ENCODE data around the gene MDH2. TPM values are rescaled to one million over a fixed set of nuclear protein-coding genes. Genes with fewer than 3 reads are reported as not detected.

The MDH2 gene
- total and polyA plus RNA-seq, 2 of the 4 experiments (the other 2 are of a cell fraction): 55.4 to 206 TPM

DNA sequence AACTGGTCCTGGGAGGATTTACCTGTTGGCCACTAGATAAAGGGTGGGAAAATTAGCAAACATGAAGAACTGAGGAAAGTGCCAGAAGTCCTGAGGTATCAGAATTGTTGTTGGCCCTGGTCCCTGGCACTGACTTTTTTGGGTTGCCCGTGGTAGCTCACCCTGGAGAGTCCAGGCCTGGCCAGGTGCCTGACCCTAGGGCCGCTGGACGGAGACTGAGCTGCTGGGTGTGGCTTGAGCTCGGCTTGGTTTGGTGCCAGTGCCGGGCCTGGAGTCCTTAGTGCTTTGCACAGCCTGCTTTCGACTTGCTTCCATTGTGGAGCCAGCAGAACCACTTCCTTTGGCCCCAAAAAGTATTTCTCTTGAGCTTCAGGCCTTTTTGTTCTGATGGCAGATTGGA lies 12.9 kb downstream of the MDH2 start:
- Histone ChIP-seq H3K14ac (replicated peaks; ENCODE audit: low read depth, low read length) (no peak overlapping the region), H3K9ac (ENCODE audit: low read depth, low read length) (no peak overlapping the region), H2BK20ac (ENCODE audit: low read depth, low read length) (no peak overlapping the region), H3K56ac (ENCODE audit: extremely low read depth, insufficient read depth, low read length) (no peak overlapping the region), H3K4ac (ENCODE audit: low read depth, low read length) (no peak overlapping the region), H4K5ac (ENCODE audit: low read depth, low read length) (no peak overlapping the region), H4K8ac (ENCODE audit: low read depth in 2 of 2, low read length in 2 of 2) (no peak overlapping the region), H2BK120ac (ENCODE audit: low read depth, low read length) (no peak overlapping the region), H2BK5ac (ENCODE audit: low read depth, low read length, poor library complexity, severe bottlenecking) (no peak overlapping the region), H4K91ac (ENCODE audit: insufficient read depth, low read depth, low read length) (no peak overlapping the region), H3K79me1 (ENCODE audit: low read depth in 1 of 2, low read length in 2 of 2) (peaks cover 25 to 60% of the 10 kb centered on the region in 2 experiments), H3K36me3 (ENCODE audit: control insufficient read depth, insufficient read depth, low read length) (peaks cover 84% of the 10 kb centered on the region), H3K23ac (ENCODE audit: low read depth, low read length) (no peak overlapping the region), H2AFZ (replicated peaks; ENCODE audit: low read length, poor library complexity) (no peak overlapping the region), H3K27me3 (ENCODE audit: control insufficient read depth, insufficient read depth, low read length) (no peaks in the 10 kb centered on the region), H2AK5ac (ENCODE audit: low read depth, low read length) (no peak overlapping the region), H4K20me1 (ENCODE audit: insufficient read depth, low read length) (peaks cover 24% of the 10 kb centered on the region), H3K4me2 (ENCODE audit: low read depth, low read length) (no peak overlapping the region), H3K18ac (ENCODE audit: low read depth, low read length) (no peak overlapping the region), H3K27ac (ENCODE audit: insufficient read depth, low read length) (no peak overlapping the region), H3K4me1 (ENCODE audit: control insufficient read depth, insufficient read depth, low read length) (no peaks in the 10 kb centered on the region), H3K9me1 (ENCODE audit: insufficient read depth, low read length) (peaks cover 5% of the 10 kb centered on the region; the same call in 1 of the 2 replicates), H3K4me3 (ENCODE audit: insufficient read depth, low read depth, low read length) (no peak overlapping the region), H2BK15ac (ENCODE audit: low read depth, low read length) (no peak overlapping the region), H2AK9ac (replicated peaks; ENCODE audit: low read depth, low read length, poor library complexity) (peak overlapping the region; percentile 21), H3K9me3 (ENCODE audit: control insufficient read depth, insufficient read depth, low read length) (no peaks in the 10 kb centered on the region)
- TF ChIP-seq MAFK (IDR thresholded peaks at IDR 0.05; ENCODE audit: low read depth, low read length): no peak
- TF ChIP-seq MAZ (IDR thresholded peaks at IDR 0.05; ENCODE audit: borderline replicate concordance, low read depth, low read length): no peak
- no peak for TF ChIP-seq NFE2L2 (IDR thresholded peaks at IDR 0.05; ENCODE audit: low read depth, low read length)
- TF ChIP-seq, protein P1, sequence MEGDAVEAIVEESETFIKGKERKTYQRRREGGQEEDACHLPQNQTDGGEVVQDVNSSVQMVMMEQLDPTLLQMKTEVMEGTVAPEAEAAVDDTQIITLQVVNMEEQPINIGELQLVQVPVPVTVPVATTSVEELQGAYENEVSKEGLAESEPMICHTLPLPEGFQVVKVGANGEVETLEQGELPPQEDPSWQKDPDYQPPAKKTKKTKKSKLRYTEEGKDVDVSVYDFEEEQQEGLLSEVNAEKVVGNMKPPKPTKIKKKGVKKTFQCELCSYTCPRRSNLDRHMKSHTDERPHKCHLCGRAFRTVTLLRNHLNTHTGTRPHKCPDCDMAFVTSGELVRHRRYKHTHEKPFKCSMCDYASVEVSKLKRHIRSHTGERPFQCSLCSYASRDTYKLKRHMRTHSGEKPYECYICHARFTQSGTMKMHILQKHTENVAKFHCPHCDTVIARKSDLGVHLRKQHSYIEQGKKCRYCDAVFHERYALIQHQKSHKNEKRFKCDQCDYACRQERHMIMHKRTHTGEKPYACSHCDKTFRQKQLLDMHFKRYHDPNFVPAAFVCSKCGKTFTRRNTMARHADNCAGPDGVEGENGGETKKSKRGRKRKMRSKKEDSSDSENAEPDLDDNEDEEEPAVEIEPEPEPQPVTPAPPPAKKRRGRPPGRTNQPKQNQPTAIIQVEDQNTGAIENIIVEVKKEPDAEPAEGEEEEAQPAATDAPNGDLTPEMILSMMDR (conservative IDR thresholded peaks at IDR 0.05; ENCODE audit: low read depth, low read length): no peak
- no peak for TF ChIP-seq MXI1 (IDR thresholded peaks at IDR 0.05; ENCODE audit: borderline replicate concordance, low read depth, low read length)
- ATAC-seq (ENCODE audit: low read depth) (no peak), DNase-seq (no peak)
- ChIA-PET POLR2A (ENCODE audit: unreplicated experiment) (no interaction called here), CTCF (no interaction called here)
- whole genome bisulfite sequencing, 2 experiments (ENCODE audit: extremely low coverage in 2 of 2, insufficient read length in 1 of 2): 91% methylated on average over 5 of the region's 6 CpGs; no CpG with 5 or more reads in 1 of the 2 experiments
- in situ Hi-C loops (cut with MboI; ENCODE audit: low sequenced_read_pairs): no loop called here
- dilution Hi-C loops (cut with HindIII; ENCODE audit: low sequenced_read_pairs, unreplicated experiment): no loop called here
- no TSS peak for BruUV-seq (replicated peaks)
- intact Hi-C loops (cut with micrococcal nuclease): no loop called here
